Skeletal muscle tissue (tissue), 4 donors: ENCODE measurements around the gene NF1. TPM values are rescaled to one million over a fixed set of nuclear protein-coding genes. Genes with fewer than 3 reads are reported as not detected.

Source experiments
- H3K27ac ChIP-seq: one replicate; pipeline ENCODE4 v1.7.0; 2013; ENCODE audit warnings: mild to moderate bottlenecking, low read depth, low read length, inconsistent platforms
- H3K27me3 ChIP-seq, 3 donors: one replicate each; pipeline ENCODE4 v1.7.0; 2013; ENCODE audit warnings: low read length in 3 of 3; ENCODE audit not compliant: control insufficient read depth in 3 of 3, insufficient read depth in 3 of 3
- H3K36me3 ChIP-seq, 3 donors: one replicate each; pipeline ENCODE4 v1.7.0; 2013; ENCODE audit warnings: low read length in 3 of 3; ENCODE audit not compliant: control insufficient read depth in 3 of 3, insufficient read depth in 3 of 3
- H3K4me1 ChIP-seq, 3 donors: one replicate each; pipeline ENCODE4 v1.7.0; 2013; ENCODE audit warnings: low read length in 3 of 3, mild to moderate bottlenecking in 3 of 3; ENCODE audit not compliant: control insufficient read depth in 3 of 3, insufficient read depth in 3 of 3
- H3K4me3 ChIP-seq, 3 donors: one replicate each; pipeline ENCODE4 v1.7.0; 2013; ENCODE audit warnings: low read length in 3 of 3
- H3K9ac ChIP-seq, 3 donors: one replicate each; pipeline ENCODE4 v1.7.0; 2013; ENCODE audit warnings: low read length in 3 of 3, mild to moderate bottlenecking in 3 of 3, moderate library complexity in 2 of 3, low read depth in 1 of 3
- H3K9me3 ChIP-seq, 3 donors: one replicate each; pipeline ENCODE4 v1.7.0; 2013; ENCODE audit warnings: low read length in 3 of 3; ENCODE audit not compliant: control insufficient read depth in 3 of 3
- total RNA-seq: library from RNA; depleted of rRNA; stranded (reverse); fragments of >200 nt; gene quantifications from one replicate; pipeline ENCODE4 v1.2.3, GENCODE V29; 2014
- donor health status: Osteomylitis.

The NF1 gene
- total RNA-seq, 1 donor from 2014 or later = 76.2 TPM

GRCh38 chr17:31400481-31400950 lies 305.7 kb downstream of the NF1 start:
- no peak overlapping the region for H3K4me3 ChIP-seq
- H3K4me1 ChIP-seq = no peaks in the 10 kb centered on the region
- no peak overlapping the region for H3K9ac ChIP-seq
- H3K36me3 ChIP-seq = no peaks in the 10 kb centered on the region
- H3K27ac ChIP-seq = no peak overlapping the region
- peaks cover 4 to 21% (median 7%) of the 10 kb centered on the region in 3 donors for H3K27me3 ChIP-seq
- H3K9me3 ChIP-seq = no peaks in the 10 kb centered on the region

DNA sequence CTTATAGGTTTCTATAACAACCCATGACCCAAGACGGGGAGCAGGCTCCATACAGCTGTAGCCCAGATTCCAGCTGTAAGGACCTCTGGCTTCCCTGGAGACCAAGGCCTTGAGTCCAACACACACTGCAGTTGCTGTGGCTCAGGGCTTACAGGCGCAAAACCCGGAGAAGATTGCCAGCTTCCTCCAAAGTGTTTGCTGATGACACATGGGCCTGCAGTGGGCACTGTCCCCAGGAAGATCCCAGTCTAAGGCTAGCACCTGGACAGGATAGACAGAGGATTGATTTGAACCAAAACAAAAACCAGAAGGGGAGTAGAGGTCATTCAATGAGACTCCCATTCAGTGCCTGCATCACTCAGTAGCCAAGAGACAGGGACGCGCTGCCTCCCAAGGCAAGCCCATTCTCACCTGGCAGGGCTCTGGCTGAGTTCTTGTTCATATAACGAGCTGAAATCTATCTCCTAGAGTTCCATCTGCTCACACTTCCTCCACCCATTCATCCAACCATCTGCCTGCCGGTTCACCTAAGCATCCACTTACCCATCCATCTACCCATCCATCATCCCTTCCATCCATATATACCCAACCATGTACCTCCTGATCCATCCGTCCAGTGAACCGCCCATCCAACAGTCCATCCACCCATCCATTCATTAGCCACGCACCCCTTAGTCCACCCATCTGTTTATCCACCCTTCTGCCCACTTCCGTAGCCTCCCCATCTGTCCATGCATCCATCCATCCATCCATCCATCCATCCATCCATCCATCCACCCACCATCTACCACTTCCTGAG lies 306.9 kb downstream of the NF1 start:
- no peaks in the 10 kb centered on the region for H3K36me3 ChIP-seq
- H3K27ac ChIP-seq = no peak overlapping the region
- no peaks in the 10 kb centered on the region for H3K4me1 ChIP-seq
- H3K9ac ChIP-seq = no peak overlapping the region
- H3K4me3 ChIP-seq = no peak overlapping the region
- peaks cover 4 to 18% (median 7%) of the 10 kb centered on the region in 3 donors for H3K27me3 ChIP-seq
- no peaks in the 10 kb centered on the region for H3K9me3 ChIP-seq

- H3K4me1 ChIP-seq = no peaks in the 10 kb centered on the region
- no peak overlapping the region for H3K9ac ChIP-seq
- H3K27ac ChIP-seq = no peak overlapping the region
- no peaks in the 10 kb centered on the region for H3K36me3 ChIP-seq
- no peaks in the 10 kb centered on the region for H3K9me3 ChIP-seq
- no peak overlapping the region for H3K4me3 ChIP-seq
- H3K27me3 ChIP-seq = peaks cover 4 to 12% (median 8%) of the 10 kb centered on the region in 3 donors
Observed at GRCh38 chr17:31404028-31404949, 309.5 kb downstream of the NF1 start.

DNA sequence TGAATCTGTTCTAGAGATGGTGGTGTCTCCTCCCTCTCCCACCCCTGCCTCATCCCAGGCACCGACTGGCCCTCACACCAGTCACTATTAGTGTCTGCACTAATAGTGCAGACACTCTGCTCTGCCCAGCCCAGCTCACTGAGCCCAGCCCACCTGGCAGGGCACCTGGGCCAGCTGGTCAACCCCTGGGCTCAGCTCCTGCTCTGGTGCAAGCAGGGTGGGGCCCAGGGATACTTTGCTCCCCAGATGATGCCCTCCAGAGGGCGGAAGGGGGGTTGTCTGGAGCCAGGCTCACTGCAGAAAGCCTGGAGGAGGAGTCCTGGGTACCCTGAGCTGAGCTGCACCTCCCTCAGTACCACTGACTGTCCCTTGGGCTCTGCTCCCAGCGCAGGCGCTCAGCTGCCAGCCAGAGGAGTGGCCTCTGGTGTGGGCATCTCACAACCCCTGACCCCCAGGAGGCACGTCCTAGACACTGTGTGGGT lies 311.2 kb downstream of the NF1 start:
- H3K27ac ChIP-seq = no peak overlapping the region
- H3K9me3 ChIP-seq = no peaks in the 10 kb centered on the region
- H3K4me1 ChIP-seq = no peaks in the 10 kb centered on the region
- H3K4me3 ChIP-seq = no peak overlapping the region
- H3K27me3 ChIP-seq = peaks cover 0 to 7% (median 0%) of the 10 kb centered on the region in 3 donors
- H3K9ac ChIP-seq = no peak overlapping the region
- no peaks in the 10 kb centered on the region for H3K36me3 ChIP-seq

GRCh38 chr17:31408586-31408985 lies 313.8 kb downstream of the NF1 start:
- H3K4me3 ChIP-seq = no peak overlapping the region
- peaks cover 0 to 13% (median 0%) of the 10 kb centered on the region in 3 donors for H3K27me3 ChIP-seq
- H3K36me3 ChIP-seq = no peaks in the 10 kb centered on the region
- H3K9me3 ChIP-seq = no peaks in the 10 kb centered on the region
- H3K27ac ChIP-seq = no peak overlapping the region
- H3K4me1 ChIP-seq = peaks cover 0 to 2% (median 0%) of the 10 kb centered on the region in 3 donors
- H3K9ac ChIP-seq = no peak overlapping the region

GRCh38 chr17:31411707-31412285 lies 317.0 kb downstream of the NF1 start:
- Histone ChIP-seq H3K9me3 (no peaks in the 10 kb centered on the region), H3K4me3 (no peak overlapping the region), H3K27ac (no peak overlapping the region), H3K4me1 (peaks cover 6 to 8% (median 7%) of the 10 kb centered on the region in 3 donors), H3K36me3 (no peaks in the 10 kb centered on the region), H3K9ac (no peak overlapping the region), H3K27me3 (peaks cover 0 to 13% (median 2%) of the 10 kb centered on the region in 3 donors)

GRCh38 chr17:31412511-31412910 lies 317.7 kb downstream of the NF1 start:
- Histone ChIP-seq H3K9ac (no peak overlapping the region), H3K27me3 (peaks cover 0 to 13% (median 2%) of the 10 kb centered on the region in 3 donors), H3K36me3 (no peaks in the 10 kb centered on the region), H3K4me1 (peaks cover 6 to 8% (median 7%) of the 10 kb centered on the region in 3 donors), H3K9me3 (no peaks in the 10 kb centered on the region), H3K4me3 (no peak overlapping the region), H3K27ac (no peak overlapping the region)

DNA sequence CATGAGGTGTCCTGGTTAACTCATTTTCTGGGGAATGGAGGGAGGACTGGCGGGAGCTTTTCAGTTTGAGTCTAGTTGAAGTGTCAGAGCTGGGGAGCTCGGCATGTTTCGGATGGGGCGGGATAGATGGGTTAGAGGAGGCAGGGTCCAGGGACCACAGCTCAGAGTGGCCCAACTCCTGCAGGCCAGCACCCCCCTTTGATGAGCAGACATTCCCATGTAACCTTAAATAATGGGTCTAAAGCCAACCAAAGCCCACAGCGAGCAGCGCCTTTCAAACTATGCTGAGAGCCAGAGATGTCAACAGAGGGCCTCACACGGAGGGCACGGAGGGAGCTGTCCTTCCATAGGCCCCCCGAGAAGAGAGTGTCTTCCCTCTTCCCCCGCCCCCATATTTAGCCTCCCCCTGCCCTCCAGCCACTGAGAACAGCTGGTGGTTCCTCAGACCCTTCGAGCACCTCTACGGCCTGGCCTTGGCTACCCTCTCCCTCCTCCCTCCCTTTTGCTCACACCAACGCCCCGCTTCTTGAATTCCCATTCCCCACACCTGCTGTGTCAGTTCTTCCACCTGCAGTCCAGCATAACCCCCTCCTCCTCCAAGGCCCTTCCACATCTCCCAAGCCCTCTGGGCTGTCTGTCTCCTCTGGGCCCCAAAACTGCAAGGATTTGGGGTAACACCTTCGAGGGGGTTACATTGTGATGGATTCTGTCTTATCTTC lies 318.5 kb downstream of the NF1 start:
- no peak overlapping the region for H3K27ac ChIP-seq

DNA sequence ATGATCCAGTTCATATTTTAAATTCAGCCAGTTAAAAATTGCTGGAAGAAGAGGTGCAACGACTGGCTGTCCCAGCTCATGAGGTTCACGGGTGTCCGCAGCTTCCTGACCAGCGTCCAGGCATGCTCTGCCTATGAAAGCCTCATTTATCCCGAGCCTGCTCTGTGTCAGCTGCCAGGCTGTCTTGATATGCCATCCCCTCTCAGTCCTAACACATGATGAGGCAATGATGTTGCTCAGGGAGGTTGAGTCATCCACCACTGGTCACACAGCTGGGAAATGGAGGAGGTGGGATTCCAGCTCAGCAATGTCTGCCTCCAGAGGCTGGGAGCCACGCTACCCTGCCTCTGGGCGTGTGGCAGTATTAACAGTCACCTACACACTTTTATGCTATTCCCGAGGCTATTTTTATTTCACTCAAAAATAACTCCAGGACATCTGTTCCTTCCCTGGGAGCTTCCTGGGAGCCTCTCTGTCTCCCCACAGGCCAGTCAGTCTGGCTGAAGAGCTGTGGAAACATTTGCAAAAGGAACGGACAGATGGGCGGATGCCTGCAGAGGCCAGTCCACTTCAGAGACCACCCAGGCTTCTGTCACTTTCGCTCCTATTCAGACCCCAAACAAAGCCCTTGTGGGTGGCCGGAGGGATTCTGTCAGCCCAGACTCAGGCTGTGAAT lies 319.2 kb downstream of the NF1 start:
- peaks cover 6 to 8% (median 7%) of the 10 kb centered on the region in 3 donors for H3K4me1 ChIP-seq
- H3K36me3 ChIP-seq = no peaks in the 10 kb centered on the region
- no peaks in the 10 kb centered on the region for H3K9me3 ChIP-seq
- peak overlapping the region in 1 of 3 donors; percentile 17 for H3K4me3 ChIP-seq
- H3K9ac ChIP-seq = peak overlapping the region in 1 of 3 donors; percentile 6
- no peak overlapping the region for H3K27ac ChIP-seq
- H3K27me3 ChIP-seq = peaks cover 0 to 9% (median 2%) of the 10 kb centered on the region in 3 donors

More for the DNA sequence above, 318.5 kb downstream of the NF1 start:
- H3K36me3 ChIP-seq = no peaks in the 10 kb centered on the region
- H3K27me3 ChIP-seq = peaks cover 0 to 13% (median 2%) of the 10 kb centered on the region in 3 donors
- H3K4me1 ChIP-seq = peaks cover 6 to 8% (median 7%) of the 10 kb centered on the region in 3 donors
- H3K9me3 ChIP-seq = no peaks in the 10 kb centered on the region
- no peak overlapping the region for H3K9ac ChIP-seq
- H3K4me3 ChIP-seq = no peak overlapping the region
